ENCODE measurements around the gene DEFB129.

DNA sequence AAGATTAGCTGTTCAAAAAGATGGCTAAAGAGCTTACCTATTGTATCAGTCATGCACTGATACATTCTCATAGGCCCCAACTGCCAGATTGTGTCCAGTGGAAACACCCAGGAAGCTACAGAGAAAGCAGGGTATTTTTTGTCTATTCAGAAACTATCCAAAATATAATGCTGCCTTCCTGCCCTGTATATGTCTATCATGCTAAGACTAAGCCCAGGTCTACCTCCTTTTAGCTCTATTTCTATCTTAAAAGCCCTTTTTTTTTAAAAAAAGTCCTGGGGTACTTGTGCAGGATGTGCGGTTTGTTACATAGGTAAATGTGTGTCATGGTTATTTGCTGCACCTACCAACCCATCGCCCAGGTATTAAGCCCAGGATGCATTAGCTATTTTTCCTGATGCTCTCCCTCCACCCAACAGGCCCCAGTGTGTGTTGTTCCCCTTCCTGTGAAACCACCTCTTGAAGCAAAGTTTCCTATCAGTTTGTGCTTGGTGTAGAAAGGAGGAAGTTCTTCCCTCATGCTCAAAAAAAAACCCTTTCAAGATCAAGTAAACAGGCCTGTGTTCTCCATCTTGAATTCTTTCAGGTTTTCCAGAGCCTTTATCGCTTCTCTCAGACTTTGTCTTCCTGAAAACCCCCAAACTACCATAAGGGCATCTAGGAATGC is 514 bp downstream of the DEFB129 start:
- TF ChIP-seq EZH2 (IDR thresholded peaks at IDR 0.05) (no peak), POLR2AphosphoS5 (IDR thresholded peaks at IDR 0.05; ENCODE audit: borderline replicate concordance, low read depth, low read length) (no peak), FOXP2 (optimal IDR thresholded peaks at IDR 0.05; ENCODE audit: control extremely low read depth, extremely low read length, insufficient read depth) (no peak)
